GM18868 (cell line): ENCODE data around the gene DDTL.

Experiments
- ATAC-seq: cut with Tn5 transposase; IDR thresholded peaks from one replicate; pipeline ENCODE4 v1.9.1; 2021; ENCODE audit warnings: mild to moderate bottlenecking, moderate library complexity; ENCODE audit not compliant: unreplicated experiment

Gene DDTL

DNA sequence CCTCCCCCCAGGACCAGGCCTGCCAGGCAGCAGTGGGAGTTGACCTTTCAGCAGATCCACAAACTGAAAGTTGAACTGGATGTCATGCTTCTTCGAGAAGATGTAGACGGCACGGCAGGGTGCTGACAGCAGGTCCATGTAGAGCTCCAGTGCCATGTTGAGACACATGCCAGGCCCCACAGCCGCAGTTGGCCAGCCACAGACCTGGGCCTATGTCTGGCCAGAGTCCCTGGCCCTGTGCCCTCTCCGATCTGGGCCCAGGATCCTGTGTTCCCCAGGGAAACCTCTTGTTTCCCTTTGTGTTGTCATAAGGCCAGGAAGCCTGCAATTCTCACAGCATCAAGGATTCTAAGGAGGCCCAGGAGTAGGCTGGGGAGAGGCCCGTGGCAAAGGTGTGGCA lies 38.5 kb downstream of the DDTL start, which contains the start of gene GSTT4:
GSTT4 (minus strand) TSS at position 253 of the 400 bp plus-strand sequence; CDS start at position 156, 97 bp downstream.
- no peak for ATAC-seq

DNA sequence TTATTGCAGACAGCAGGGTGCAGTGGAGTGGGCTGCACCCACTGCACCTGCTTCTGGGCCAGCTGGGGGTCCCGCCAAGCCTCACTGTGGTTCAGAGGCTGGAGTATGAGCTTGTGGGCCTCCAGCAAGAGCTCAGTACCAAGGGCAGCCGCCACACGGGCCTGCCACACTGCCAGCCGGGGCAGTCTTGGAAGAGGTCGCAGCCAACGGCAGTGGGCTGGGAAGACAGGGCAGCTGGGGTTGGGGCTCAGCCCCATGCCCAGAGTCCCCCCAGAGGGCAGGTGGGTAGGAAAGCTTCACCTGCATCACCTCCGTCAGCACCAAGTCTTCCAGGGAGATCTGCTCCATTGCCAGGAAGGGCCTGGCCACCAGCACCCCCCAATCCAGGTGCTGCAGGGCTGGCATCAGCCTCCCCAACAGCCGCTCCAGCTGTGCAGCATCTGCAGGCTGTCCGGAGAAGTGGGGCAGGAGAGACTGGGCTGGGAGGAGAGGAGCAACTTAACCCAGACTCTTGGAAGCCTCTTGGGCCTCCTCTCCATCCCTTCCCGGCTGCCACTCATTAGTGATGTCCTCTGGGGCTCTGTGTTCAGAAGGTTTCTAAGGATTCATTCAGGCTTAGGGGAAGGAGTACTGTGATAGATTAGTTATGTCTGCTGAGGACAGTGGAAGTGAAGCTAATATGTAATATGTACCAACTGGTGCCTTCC lies 39.7 kb downstream of the DDTL start:
- no peak for ATAC-seq

DNA sequence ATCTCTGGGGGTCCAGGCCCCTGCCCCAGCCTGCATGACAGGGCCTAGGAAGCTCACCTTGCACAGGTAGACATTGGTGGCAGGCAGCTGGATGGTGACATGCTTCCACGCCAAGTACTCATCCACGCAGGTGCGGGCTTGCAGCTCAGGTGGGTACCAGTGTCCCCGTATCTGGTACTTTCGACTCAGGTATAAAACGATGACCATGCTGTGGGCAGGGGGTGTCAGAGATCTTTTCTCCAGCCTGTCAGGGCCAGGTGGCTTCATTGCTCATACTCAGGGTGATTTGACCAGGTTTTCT lies 40.2 kb downstream of the DDTL start:
- no peak for ATAC-seq

DNA sequence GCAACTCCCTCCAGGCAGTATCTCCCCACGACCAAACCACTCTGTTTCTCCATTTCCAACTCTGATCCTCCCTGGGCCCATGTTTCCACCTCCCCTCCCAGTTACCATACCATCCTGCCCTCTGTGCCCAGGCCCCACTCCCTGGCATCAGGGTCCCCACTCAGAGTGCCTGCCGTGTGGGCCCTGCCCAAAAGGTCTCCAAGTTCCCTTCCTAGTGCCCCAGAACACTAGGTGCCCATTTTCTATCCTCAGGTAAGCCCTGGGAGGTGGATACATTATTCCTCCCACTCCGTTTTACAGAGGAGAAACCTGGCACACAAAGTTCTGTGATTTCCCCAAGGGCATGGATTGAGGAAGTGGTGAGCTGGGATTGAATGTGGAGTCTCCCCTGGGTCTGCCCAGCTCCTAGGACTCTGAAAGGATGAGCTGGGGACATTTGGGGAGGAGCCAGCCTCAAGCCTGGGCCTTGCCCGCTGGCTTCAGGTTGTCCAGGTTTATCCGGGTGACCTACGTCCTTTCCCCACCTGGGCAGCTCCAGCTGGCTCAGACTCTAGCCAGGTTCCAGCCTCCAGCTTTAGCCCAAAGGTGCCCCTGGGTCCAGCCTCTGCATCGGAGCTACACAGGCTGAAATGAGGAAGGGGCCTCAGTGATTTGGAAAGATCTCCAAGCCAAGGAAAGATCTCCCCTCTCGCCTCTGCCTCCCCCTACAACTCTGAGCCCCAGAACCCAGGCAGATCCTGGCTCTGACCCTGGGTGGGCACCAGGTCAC lies 40.7 kb downstream of the DDTL start:
- no peak for ATAC-seq

DNA sequence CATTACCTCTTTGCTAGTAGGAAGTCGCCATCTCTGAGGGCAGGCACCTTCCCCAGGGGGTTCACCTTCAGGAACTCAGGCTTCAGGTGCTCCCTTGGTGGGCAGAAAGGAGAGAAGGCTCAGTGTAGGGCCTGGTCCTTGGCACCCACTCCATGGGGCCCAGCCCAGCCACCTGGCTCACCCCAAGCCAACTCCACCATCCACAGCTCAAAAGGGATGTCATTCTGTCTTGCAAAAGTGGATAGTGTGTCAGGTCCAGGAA lies 41.3 kb downstream of the DDTL start:
- no peak for ATAC-seq

DNA sequence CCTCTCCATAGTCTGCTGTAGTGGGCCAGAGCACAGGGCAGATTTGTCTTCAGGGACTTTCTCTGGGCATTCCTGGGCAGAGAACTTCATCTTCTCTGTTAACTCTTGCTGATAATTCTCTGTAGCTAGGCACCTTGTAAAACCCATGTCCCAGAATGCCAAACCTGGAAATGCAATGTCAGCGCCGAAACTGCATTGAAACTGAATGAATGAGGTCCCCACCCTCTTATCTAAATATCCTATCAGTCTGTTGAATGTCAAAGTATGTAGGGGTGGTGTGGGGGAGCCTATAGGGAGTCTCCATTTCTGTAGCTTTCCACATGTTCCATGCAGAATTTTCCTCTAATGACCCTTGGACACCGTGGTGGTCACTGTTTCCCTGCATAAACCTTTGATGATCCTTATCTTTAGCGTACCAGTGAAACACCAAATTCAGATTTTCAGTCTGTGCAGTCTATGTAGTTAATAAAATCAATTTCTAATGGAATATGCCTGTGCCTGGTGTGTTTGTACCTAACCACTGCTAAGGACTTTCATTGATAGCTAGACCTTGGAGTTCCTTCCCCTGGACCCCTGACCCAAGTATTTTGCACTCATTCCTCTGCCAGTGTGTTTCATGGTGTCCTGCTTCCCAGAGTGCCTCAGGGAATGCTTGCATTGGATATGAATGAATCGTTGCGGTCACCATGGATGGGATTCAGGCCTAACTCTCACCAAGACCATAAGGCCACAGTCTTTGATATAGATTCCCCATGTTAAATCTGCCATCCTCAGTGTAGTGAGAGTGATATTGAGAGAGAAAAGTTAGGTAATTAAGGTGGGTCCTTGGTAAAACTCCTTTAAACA lies 41.9 kb downstream of the DDTL start:
- ATAC-seq = no peak

DNA sequence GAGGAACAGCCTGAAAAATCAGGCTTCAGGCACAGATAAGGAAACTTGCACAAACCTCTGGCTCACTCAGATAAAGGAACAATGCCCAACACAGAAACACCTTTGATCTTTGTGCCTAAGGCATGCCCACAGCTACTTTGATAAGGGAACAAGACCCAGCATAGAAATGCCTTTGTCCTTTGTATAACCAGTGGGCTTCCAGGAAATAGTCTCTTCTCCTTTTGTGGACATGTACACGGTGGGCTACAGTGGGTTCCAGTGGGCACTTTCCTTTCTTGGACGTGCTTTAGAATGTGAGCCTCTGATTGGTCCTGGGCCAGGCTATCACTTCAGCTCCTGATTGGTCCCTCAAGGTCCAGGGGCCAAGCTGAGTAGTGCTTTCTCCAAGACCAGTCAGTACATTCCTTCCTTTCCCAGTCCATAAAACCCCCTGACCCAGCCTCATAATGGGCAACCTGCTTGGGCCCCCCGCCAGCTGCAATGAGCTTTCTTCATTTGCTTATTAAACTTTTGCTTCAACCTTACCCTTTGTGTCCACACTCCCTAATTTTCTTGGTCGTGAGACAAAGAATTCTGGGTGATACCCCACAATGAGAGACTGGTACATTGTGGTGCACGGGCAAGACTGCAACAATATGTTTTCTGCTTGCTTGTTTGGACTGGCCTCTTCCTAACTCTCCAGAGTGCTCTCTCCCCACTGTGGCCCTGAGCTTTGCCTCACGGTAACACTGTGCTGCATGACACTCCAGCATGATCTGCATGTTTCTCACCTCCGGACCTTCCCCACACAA lies 42.7 kb downstream of the DDTL start:
- ATAC-seq = no peak

DNA sequence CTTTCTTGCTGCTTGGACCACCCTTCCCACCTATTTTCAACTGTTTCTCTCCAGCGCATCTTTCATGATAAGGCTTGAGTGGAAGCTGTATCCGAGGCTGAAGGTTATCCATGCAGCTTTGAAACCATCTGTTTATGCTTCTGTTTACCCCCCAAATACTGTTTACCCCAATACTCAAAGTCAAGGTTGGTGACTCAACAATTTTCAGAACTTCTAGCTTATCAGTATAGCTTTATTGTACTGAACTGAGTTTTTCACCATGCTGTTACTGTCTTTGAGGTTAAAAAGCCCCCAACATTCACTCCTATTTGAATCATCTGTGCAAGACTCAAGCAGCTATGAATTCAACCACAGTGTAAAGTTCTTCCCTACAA lies 43.3 kb downstream of the DDTL start:
- ATAC-seq = no peak

DNA sequence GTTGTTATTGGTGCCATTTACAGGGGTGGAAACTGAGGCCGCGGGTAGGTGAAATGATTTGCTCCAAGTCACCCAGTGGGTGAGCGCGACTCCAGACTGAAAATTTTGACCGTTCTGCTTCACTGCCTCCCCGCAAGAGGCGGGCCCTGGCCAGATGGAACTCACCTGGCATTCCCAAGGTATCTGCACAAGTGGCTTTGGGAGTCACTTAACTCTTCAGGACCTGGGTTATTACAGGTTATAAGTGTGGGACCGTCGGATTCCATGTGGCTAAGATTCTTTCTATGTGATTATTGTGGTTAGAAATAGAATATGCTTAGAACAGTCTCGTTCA lies 45.0 kb downstream of the DDTL start:
- ATAC-seq = no peak

DNA sequence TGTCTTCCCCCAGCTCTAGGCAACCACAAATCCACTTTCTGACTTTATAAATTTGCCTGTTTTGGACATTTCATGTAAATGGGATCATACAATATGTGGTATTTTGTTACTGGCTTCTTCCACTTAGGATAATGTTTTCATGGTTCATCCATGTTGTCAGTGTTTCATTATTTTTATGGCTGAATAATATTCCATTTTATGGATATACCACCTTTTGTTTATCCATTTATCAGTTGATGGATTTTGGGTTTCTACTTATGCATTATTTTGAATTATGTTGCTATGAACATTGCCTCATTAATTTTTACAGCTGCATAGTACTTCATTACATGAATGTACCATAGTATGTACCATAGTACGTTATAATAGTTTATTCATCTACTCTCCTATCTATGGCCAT lies 49.5 kb downstream of the DDTL start:
- no peak for ATAC-seq

DNA sequence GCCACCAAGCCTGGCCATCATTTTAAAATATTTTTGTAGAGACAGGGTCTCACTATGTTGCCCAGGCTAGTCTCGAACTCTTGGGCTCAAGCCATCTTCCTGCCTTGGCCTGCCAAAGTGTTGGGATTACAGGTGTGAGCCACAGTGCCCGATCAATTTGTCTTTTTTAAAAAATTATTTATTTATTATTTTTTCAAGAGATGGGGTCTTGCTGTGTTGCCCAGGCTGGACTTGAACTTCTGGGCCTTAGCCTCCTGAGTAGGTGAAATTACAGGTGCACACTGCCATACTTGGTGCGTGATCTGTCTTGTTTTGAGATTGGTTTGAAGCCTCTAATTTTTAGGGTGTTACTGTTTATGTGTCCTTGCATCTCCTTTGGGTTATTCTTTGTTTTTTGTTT lies 54.6 kb downstream of the DDTL start:
- no peak for ATAC-seq
